Gastrocnemius medialis (tissue), 4 donors: ENCODE measurements around the gene ITIH2. TPM values are rescaled to one million over a fixed set of nuclear protein-coding genes. Genes with fewer than 3 reads are reported as not detected.

Source experiments
- ATAC-seq, 2 donors: fragments of 150-250 bp; one replicate each; pipeline ENCODE4 v1.9.1; 2016
- DNase-seq, 2 donors: peaks; one replicate each; pipeline ENCODE4 v3.0.0-alpha.2; 2019
- H3K27ac ChIP-seq, 4 donors: fragments of 200-600 bp; sonication (generic); 1 replicate in 1 of 4; 2 replicates in 3 of 4; pipeline ENCODE4 v1.5.1; 2016 to 2018; ENCODE audit warnings: mild to moderate bottlenecking in 2 of 4, moderate library complexity in 1 of 4
- H3K27me3 ChIP-seq, 3 donors: fragments of 200-600 bp; sonication (generic) in 2 of 3; 1 replicate in 1 of 3; 2 replicates in 2 of 3; pipeline versions ENCODE4 v1.5.1 to v1.6.0; 2016 to 2019; ENCODE audit warnings: mild to moderate bottlenecking in 1 of 3, moderate library complexity in 1 of 3
- H3K36me3 ChIP-seq, 2 donors: fragments of 200-600 bp; sonication (generic) in 1 of 2; one replicate each; pipeline ENCODE4 v1.5.1; 2017 to 2018
- H3K4me1 ChIP-seq, 2 donors: fragments of 200-600 bp; sonication (generic) in 1 of 2; one replicate each; pipeline ENCODE4 v1.5.1; 2016 to 2017; ENCODE audit warnings: mild to moderate bottlenecking in 2 of 2
- H3K4me3 ChIP-seq, 4 donors: fragments of 200-600 bp; sonication (generic) in 3 of 4; 1 replicate in 1 of 4; 2 replicates in 3 of 4; pipeline ENCODE4 v1.5.1; 2016 to 2019; ENCODE audit warnings: mild to moderate bottlenecking in 2 of 4
- H3K9me3 ChIP-seq, 3 donors: fragments of 200-600 bp; sonication (generic) in 2 of 3; 1 replicate in 1 of 3; 2 replicates in 2 of 3; pipeline ENCODE4 v1.5.1; 2016 to 2019
- POLR2A ChIP-seq, 2 donors: fragments of 450-650 bp; IDR thresholded peaks; one replicate each; pipeline ENCODE4 v1.6.1; 2017; ENCODE audit warnings: antibody characterized with exemption in 2 of 2, mild to moderate bottlenecking in 2 of 2, moderate library complexity in 2 of 2
- in situ Hi-C, 4 donors: fragments of 200-750 bp; cut with MboI; loops; one replicate each; pipeline versions ENCODE4 v1.15.0 to v1.8.0; 2017; ENCODE audit warnings: low sequenced_read_pairs in 4 of 4
- intact Hi-C: fragments of 100-400 bp; cut with DNase I; formaldehyde crosslinking; loops from one replicate; pipeline ENCODE4 v1.15.1; 2023; ENCODE audit warnings: low total_unique reads
- total RNA-seq, 4 donors: library from RNA; depleted of rRNA; stranded (reverse); fragments of >200 nt; gene quantifications; one replicate each; pipeline versions ENCODE4 v1.1.0 to v1.2.3, GENCODE V29; 2016
- TF ChIP-seq, protein P1 (sequence below), 5 experiments: fragments of 450-650 bp in 3 of 5; fragments of 200-600 bp in 2 of 5; sonication (generic) in 2 of 5; IDR thresholded peaks in 4 of 5; conservative IDR thresholded peaks in 1 of 5; 1 replicate in 4 of 5; 2 replicates in 1 of 5; pipeline ENCODE4 v1.5.1; 2016 to 2019; ENCODE audit warnings: antibody characterized with exemption in 5 of 5, mild to moderate bottlenecking in 3 of 5, moderate library complexity in 3 of 5

The ITIH2 gene
- total RNA-seq, 4 donors from 2014 or later: 0.55 to 1.4 TPM; not detected in 2

DNA sequence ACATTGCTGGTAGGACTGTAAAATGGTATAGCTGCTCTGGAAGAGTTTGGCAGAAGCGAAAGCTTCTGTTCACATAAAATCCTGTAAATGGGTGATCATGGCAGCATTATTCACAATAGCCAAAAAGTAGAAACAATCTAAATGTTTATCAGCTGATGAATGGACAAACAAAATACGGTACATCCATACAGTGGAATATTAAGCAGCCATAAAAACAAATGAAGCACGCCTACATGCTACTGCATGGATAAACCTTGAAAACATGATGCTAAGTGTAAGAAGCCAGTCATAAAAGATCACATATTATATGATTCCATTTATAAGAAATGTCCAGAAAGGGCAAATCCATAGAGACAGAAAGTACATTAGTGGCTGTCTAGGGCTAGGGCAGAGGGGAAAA is 52.0 kb downstream of the ITIH2 start:
- H3K4me1 ChIP-seq: no peaks in the 10 kb centered on the region
- no peaks in the 10 kb centered on the region for H3K27me3 ChIP-seq
- TF ChIP-seq, protein P1, sequence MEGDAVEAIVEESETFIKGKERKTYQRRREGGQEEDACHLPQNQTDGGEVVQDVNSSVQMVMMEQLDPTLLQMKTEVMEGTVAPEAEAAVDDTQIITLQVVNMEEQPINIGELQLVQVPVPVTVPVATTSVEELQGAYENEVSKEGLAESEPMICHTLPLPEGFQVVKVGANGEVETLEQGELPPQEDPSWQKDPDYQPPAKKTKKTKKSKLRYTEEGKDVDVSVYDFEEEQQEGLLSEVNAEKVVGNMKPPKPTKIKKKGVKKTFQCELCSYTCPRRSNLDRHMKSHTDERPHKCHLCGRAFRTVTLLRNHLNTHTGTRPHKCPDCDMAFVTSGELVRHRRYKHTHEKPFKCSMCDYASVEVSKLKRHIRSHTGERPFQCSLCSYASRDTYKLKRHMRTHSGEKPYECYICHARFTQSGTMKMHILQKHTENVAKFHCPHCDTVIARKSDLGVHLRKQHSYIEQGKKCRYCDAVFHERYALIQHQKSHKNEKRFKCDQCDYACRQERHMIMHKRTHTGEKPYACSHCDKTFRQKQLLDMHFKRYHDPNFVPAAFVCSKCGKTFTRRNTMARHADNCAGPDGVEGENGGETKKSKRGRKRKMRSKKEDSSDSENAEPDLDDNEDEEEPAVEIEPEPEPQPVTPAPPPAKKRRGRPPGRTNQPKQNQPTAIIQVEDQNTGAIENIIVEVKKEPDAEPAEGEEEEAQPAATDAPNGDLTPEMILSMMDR (IDR thresholded peaks at IDR 0.05 in 4 of 5, conservative IDR thresholded peaks at IDR 0.05 in 1 of 5): no peak
- no peak for TF ChIP-seq POLR2A (IDR thresholded peaks at IDR 0.05)
- no peak overlapping the region for H3K4me3 ChIP-seq
- in situ Hi-C loops: no loop called here
- no peaks in the 10 kb centered on the region for H3K9me3 ChIP-seq
- no peak for DNase-seq
- intact Hi-C loops: no loop called here
- no peak for ATAC-seq
- H3K27ac ChIP-seq: no peak overlapping the region
- H3K36me3 ChIP-seq: peaks cover 8 to 85% of the 10 kb centered on the region in 2 donors

DNA sequence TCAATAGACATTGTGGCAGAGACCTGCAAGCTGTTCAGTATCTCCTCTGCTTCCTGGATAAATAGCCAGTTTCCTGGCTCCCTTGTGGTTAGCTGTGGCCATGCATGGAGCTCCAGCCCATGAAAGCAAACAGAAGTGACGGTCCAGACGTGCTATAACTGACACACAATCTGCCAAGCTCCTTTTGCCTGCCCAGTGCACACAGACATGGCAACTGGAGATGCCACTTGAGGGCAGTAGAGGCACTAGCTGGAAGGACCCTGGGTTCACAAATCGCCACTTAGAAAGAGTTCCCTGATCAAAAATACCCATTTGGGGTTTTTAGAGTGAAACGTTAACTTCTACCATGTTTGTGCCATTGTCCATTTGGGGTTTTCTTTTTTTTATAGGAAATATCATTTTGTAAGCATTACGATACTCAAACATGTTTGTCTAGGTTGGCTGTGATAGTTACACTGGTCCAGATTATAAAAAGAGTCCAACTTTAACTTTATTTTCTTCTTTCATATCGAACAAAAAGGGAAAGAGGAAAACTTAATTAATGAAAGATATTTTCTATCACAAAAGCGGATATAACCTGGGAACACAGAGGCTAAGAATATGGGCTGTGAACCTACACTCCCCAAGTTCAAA is 53.4 kb downstream of the ITIH2 start:
- Histone ChIP-seq H3K27ac (no peak overlapping the region), H3K4me1 (no peaks in the 10 kb centered on the region), H3K4me3 (no peak overlapping the region), H3K9me3 (no peaks in the 10 kb centered on the region), H3K36me3 (peaks cover 8 to 91% of the 10 kb centered on the region in 2 donors), H3K27me3 (no peaks in the 10 kb centered on the region)
- in situ Hi-C loops: no loop called here
- intact Hi-C loops: no loop called here
- no peak for ATAC-seq
- no peak for TF ChIP-seq POLR2A (IDR thresholded peaks at IDR 0.05)
- TF ChIP-seq, protein P1 (IDR thresholded peaks at IDR 0.05 in 4 of 5, conservative IDR thresholded peaks at IDR 0.05 in 1 of 5): no peak
- DNase-seq: no peak

DNA sequence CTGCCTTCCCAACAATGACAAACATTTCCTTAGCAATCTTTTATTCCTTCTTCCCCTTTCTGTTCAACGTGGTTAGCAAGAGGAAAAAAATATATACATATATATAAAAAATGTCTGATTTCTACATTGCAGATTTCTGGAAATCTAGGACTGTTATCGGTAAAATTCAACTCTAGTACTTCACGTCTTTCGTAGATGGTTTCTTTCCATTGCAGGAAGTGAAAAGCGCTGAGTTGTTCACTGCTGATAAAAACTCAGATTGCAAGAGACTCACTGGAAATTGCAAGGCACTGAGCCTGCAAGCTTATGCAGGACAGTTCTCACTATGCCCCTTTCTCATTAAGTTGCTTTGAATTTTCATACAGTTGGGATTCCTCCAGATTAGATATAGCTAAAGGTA is 60.8 kb downstream of the ITIH2 start:
- no peaks in the 10 kb centered on the region for H3K27me3 ChIP-seq
- no peaks in the 10 kb centered on the region for H3K9me3 ChIP-seq
- H3K4me3 ChIP-seq: no peak overlapping the region
- no peak for TF ChIP-seq POLR2A (IDR thresholded peaks at IDR 0.05)
- TF ChIP-seq, protein P1 (IDR thresholded peaks at IDR 0.05 in 4 of 5, conservative IDR thresholded peaks at IDR 0.05 in 1 of 5): no peak
- in situ Hi-C loops (no loop called here), intact Hi-C loops (no loop called here)
- no peak overlapping the region for H3K27ac ChIP-seq
- H3K36me3 ChIP-seq: peaks cover 2 to 86% of the 10 kb centered on the region in 2 donors
- no peak for DNase-seq
- H3K4me1 ChIP-seq: no peaks in the 10 kb centered on the region
- no peak for ATAC-seq

DNA sequence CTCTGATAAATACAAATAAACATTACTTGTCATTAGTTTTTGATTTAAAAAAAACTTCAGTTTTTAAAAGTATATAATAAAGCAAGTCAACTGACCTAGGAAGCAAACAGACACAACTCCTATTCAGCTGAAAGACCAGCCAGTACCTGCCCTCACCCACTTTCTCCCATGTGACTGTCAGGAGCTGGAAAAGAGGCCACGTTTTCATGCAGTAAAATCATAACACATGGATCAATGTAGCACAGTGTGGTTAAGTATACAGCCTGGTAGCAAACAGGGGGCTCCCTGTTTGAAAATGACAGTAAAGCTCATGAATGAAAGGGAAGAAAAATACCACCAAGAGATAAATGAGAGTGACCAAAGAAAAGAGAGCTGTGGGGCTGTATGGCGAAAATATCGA is 63.1 kb downstream of the ITIH2 start:
- Histone ChIP-seq H3K27ac (no peak overlapping the region), H3K27me3 (no peaks in the 10 kb centered on the region), H3K4me3 (no peak overlapping the region), H3K4me1 (no peaks in the 10 kb centered on the region), H3K36me3 (peaks cover 0 to 69% of the 10 kb centered on the region in 2 donors), H3K9me3 (no peaks in the 10 kb centered on the region)
- TF ChIP-seq, protein P1 (IDR thresholded peaks at IDR 0.05 in 4 of 5, conservative IDR thresholded peaks at IDR 0.05 in 1 of 5): no peak
- no peak for TF ChIP-seq POLR2A (IDR thresholded peaks at IDR 0.05)
- intact Hi-C loops (no loop called here), in situ Hi-C loops (no loop called here)
- no peak for ATAC-seq
- no peak for DNase-seq

DNA sequence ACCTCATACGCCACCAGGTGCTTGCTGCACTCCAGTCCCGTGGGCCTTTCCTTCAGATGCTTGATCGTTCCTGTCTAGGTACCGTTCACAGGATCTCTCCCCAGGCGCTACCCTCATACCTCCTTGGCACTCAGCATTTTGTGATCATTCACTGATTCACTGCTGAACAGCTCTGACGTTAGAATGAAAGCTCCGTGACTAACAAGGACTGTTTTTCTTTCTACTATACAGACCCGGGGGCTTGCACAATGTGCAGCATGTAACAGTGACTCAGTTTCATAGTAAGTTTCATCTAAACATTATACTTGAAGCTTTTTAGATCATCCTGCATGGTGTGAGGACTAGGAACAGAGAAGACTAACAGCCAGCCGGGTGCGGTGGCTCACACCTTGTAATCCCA is 64.1 kb downstream of the ITIH2 start:
- in situ Hi-C loops: no loop called here
- Histone ChIP-seq H3K27me3 (no peaks in the 10 kb centered on the region), H3K9me3 (no peaks in the 10 kb centered on the region), H3K27ac (no peak overlapping the region), H3K4me1 (no peaks in the 10 kb centered on the region), H3K4me3 (no peak overlapping the region), H3K36me3 (peaks cover 0 to 60% of the 10 kb centered on the region in 2 donors)
- intact Hi-C loops: no loop called here
- DNase-seq (no peak), ATAC-seq (no peak)
- TF ChIP-seq, protein P1 (IDR thresholded peaks at IDR 0.05 in 4 of 5, conservative IDR thresholded peaks at IDR 0.05 in 1 of 5): no peak
- no peak for TF ChIP-seq POLR2A (IDR thresholded peaks at IDR 0.05)
